ENCODE data around the gene CHSY1.

Gene CHSY1

DNA sequence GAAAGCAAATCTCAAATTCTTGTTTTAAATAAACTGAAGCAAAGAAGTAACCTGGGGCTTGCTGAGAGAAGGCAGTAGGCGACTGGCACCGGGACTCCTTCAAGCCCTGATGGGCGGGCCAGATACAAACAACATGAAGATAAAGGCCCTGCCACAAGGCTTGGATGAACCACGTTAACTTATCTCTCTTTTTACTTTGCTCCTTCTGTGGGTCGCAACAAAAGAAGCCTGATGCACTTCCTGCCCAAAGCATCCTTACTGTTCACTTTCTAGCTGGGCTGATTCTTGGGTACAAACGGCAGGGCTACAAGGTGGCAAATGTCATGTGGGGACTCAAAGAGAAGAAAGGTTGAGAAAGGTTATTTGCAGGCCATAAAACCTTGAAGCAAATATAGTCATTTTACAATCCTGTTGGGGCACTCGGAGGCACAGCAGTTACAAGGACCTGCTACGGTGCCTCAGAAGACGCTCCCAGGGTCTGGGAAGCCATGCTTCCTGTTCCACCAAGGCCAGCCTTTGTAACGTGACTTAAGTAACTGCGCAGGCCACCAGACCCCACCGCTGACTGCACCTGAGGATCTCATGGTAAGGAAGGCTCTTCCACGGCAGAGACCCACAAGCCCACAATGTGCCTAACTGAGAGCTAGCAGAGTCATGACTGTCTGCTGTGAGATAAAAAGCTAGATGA is 71.1 kb downstream of the CHSY1 start:
- TF ChIP-seq RAD21 (IDR thresholded peaks at IDR 0.05; ENCODE audit: low read depth), result no peak

DNA sequence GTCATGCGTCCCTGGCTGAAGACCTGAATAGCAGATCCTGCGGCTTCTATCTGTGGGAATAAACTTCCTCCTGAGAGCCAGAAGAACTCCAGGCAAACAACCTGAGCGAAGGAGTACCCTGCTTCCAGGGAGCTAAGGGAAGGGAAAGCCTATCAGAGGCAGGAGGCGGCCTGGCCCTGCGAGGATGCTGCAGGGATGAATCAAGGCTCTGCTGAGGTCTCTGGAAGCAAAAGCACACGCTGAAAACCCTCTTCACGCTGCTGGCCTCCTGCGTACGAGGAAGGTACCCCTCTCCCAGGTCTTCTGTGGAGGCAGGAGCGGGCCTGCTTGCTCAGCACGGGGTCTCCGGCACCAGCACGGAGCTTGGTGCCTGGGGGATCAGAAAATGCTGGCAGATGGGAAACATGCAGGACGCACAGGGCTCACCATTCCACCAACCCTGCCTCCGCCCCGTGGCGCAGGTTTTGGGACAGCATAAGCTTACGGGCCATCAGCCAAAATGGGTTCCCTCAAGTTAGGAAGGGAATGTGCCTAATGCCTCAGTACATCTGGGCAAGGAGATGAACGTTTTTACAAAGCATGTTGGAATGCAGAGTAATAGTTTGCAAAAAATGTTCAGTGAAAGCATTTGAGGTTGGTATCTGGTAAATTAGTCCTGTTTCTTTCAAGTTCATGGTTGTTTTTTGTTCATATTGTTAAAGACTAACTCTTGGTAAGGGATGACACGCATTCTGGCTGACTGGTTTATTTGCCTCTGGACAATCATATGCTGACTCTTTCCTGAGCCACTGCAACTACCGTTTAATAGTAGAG is 72.3 kb downstream of the CHSY1 start:
- TF ChIP-seq TCF12 (IDR thresholded peaks at IDR 0.05; ENCODE audit: low read depth) (no peak), CREB1 (IDR thresholded peaks at IDR 0.05; ENCODE audit: low read depth) (no peak)

DNA sequence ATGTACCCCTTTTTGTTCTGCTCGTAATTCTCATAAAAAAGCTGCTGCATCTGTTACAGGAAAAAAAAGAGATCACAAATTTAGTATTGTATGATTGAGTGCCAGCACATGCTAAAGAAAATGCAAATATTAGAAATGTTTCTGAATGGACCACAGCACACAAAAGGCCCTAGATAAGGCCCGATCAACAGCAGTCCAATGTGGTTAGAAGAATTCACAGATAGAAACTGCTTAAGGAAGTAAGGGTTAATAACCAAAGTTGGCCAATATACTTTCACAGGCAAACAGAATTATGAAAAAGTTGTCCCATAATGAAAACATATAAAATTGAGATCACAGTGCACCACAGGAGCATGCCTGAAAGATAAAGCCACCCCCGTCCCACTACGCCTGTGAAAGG is 72.9 kb downstream of the CHSY1 start:
- no peak for TF ChIP-seq FOXM1 (IDR thresholded peaks at IDR 0.05; ENCODE audit: borderline replicate concordance, low read depth)
- TF ChIP-seq TAF1 (IDR thresholded peaks at IDR 0.05; ENCODE audit: low read depth), result no peak
- no peak for TF ChIP-seq ZBTB7A (IDR thresholded peaks at IDR 0.05; ENCODE audit: low read depth)
- TF ChIP-seq CREB1 (IDR thresholded peaks at IDR 0.05; ENCODE audit: low read depth), result no peak

DNA sequence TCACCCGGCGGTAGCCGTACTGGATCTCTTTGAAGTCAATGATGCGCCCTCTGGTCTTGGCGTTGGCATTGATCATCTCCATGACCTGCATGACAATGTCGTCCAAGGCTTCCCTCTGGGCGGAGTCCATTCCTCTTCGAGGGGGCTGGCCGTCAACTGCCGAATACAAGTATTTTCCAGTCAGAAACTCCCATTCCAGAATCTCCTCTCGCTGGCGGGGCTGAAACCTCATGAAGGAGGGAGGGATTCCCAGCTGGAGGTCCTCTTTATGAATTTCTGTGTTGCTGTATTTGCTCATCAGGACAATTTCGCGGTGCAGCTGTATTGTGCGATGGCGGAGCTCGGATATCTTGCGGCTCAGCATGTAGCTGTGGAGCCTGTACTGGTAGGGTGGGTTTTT is 73.4 kb downstream of the CHSY1 start:
- TF ChIP-seq CREB1 (IDR thresholded peaks at IDR 0.05; ENCODE audit: low read depth), result no peak
- TF ChIP-seq, protein P1, sequence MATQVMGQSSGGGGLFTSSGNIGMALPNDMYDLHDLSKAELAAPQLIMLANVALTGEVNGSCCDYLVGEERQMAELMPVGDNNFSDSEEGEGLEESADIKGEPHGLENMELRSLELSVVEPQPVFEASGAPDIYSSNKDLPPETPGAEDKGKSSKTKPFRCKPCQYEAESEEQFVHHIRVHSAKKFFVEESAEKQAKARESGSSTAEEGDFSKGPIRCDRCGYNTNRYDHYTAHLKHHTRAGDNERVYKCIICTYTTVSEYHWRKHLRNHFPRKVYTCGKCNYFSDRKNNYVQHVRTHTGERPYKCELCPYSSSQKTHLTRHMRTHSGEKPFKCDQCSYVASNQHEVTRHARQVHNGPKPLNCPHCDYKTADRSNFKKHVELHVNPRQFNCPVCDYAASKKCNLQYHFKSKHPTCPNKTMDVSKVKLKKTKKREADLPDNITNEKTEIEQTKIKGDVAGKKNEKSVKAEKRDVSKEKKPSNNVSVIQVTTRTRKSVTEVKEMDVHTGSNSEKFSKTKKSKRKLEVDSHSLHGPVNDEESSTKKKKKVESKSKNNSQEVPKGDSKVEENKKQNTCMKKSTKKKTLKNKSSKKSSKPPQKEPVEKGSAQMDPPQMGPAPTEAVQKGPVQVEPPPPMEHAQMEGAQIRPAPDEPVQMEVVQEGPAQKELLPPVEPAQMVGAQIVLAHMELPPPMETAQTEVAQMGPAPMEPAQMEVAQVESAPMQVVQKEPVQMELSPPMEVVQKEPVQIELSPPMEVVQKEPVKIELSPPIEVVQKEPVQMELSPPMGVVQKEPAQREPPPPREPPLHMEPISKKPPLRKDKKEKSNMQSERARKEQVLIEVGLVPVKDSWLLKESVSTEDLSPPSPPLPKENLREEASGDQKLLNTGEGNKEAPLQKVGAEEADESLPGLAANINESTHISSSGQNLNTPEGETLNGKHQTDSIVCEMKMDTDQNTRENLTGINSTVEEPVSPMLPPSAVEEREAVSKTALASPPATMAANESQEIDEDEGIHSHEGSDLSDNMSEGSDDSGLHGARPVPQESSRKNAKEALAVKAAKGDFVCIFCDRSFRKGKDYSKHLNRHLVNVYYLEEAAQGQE (IDR thresholded peaks at IDR 0.05; ENCODE audit: low read depth), result no peak
- TF ChIP-seq, protein P2, sequence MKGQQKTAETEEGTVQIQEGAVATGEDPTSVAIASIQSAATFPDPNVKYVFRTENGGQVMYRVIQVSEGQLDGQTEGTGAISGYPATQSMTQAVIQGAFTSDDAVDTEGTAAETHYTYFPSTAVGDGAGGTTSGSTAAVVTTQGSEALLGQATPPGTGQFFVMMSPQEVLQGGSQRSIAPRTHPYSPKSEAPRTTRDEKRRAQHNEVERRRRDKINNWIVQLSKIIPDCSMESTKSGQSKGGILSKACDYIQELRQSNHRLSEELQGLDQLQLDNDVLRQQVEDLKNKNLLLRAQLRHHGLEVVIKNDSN (IDR thresholded peaks at IDR 0.05), result no peak
- TF ChIP-seq NFIC (IDR thresholded peaks at IDR 0.05), result no peak
- TF ChIP-seq, protein P3, sequence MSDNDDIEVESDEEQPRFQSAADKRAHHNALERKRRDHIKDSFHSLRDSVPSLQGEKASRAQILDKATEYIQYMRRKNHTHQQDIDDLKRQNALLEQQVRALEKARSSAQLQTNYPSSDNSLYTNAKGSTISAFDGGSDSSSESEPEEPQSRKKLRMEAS (IDR thresholded peaks at IDR 0.05), result no peak

DNA sequence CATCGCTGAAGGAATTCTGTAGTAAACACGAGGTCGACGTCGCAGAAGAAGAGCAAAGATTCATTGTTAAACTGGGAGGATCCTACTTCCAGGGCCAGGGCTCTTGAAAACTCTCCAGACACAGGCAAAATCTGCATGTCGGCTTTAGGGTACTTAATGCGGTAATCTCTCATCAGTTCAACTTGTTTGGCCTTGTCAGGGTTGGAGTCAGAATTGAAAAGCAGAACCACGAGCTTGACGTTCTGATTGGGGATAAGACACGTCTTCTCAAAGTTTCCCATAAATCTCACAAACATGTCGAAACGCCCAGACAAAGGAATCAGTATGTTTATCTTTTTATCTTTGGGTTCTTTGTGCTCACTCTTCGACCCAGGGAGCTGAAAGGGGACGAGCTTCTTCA is 74.0 kb downstream of the CHSY1 start:
- TF ChIP-seq ZBTB7A (IDR thresholded peaks at IDR 0.05; ENCODE audit: low read depth), result no peak
- no peak for TF ChIP-seq EGR1 (IDR thresholded peaks at IDR 0.05)
- TF ChIP-seq RAD21 (IDR thresholded peaks at IDR 0.05; ENCODE audit: low read depth), result no peak
- no peak for TF ChIP-seq CREB1 (IDR thresholded peaks at IDR 0.05; ENCODE audit: low read depth)
- TF ChIP-seq, protein P2 (IDR thresholded peaks at IDR 0.05), result no peak
- no peak for TF ChIP-seq CEBPB (IDR thresholded peaks at IDR 0.05)
- TF ChIP-seq FOXM1 (IDR thresholded peaks at IDR 0.05; ENCODE audit: borderline replicate concordance, low read depth), result no peak
- no peak for TF ChIP-seq EP300 (IDR thresholded peaks at IDR 0.05; ENCODE audit: borderline replicate concordance)

DNA sequence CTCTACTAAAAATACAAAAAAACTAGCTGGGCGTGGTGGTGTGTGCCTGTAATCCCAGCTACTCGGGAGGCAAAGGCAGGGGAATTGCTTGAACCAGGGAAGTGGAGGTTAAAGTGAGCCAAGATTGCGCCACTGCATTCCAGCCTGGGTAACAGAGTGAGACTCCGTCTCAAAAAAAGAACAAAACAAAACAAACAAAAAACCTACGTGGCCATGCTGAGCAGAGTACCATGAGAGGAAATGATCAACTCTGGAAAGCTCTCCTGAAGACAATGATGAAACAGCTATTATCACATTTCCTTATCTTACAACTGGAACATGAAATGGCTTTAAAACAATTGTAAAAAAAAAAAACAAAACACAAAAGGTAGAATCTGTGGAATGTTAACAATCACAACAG is 75.2 kb downstream of the CHSY1 start:
- TF ChIP-seq TEAD4 (IDR thresholded peaks at IDR 0.05), result peak; percentile 35; the same call in 1 of the 2 replicates
- peak; percentile 74 for TF ChIP-seq CEBPB (IDR thresholded peaks at IDR 0.05)
- no peak for TF ChIP-seq RAD21 (IDR thresholded peaks at IDR 0.05; ENCODE audit: low read depth)

DNA sequence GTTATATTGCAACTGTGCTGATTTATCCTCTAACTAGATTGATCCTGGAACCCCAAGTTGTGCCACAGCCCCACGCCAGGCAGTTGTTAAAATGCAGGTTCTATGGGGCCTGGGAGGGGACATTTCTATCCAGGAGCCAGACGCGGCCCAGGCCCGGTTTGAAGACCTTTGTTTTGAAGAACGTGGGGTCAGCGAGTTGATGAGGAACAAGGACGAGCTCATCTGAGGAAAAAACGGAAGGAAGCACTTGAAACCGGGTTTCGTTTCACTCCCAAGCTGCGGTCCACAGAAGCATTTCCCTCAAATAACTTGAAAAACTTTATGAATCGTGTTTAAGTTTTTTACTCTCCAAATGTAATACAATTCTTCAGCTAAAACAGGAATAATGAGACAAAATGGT is 76.4 kb downstream of the CHSY1 start:
- TF ChIP-seq, protein P1 (IDR thresholded peaks at IDR 0.05; ENCODE audit: low read depth), result no peak
- TF ChIP-seq YY1 (IDR thresholded peaks at IDR 0.05; ENCODE audit: low read depth), result no peak
- TF ChIP-seq, protein P2 (IDR thresholded peaks at IDR 0.05), result no peak
- TF ChIP-seq TCF12 (IDR thresholded peaks at IDR 0.05; ENCODE audit: low read depth), result no peak
- no peak for TF ChIP-seq EGR1 (IDR thresholded peaks at IDR 0.05)
- no peak for TF ChIP-seq EP300 (IDR thresholded peaks at IDR 0.05; ENCODE audit: borderline replicate concordance)
- no peak for TF ChIP-seq NFIC (IDR thresholded peaks at IDR 0.05)
- TF ChIP-seq CREB1 (IDR thresholded peaks at IDR 0.05; ENCODE audit: low read depth), result no peak
- no peak for TF ChIP-seq TEAD4 (IDR thresholded peaks at IDR 0.05)
- TF ChIP-seq CEBPB (IDR thresholded peaks at IDR 0.05), result no peak
- no peak for TF ChIP-seq TAF1 (IDR thresholded peaks at IDR 0.05; ENCODE audit: low read depth)
- TF ChIP-seq ZBTB7A (IDR thresholded peaks at IDR 0.05; ENCODE audit: low read depth), result no peak
- no peak for TF ChIP-seq RAD21 (IDR thresholded peaks at IDR 0.05; ENCODE audit: low read depth)
- TF ChIP-seq FOXM1 (IDR thresholded peaks at IDR 0.05; ENCODE audit: borderline replicate concordance, low read depth), result no peak
- TF ChIP-seq, protein P3 (IDR thresholded peaks at IDR 0.05), result no peak

Data from Ishikawa (cell line).